NCI-H345 treated with DMSO at 0.1 percent for 48 hours (cell line): Measurements from ENCODE around the gene USP54.
A peak's percentile ranks its signal among the peaks of the same experiment; 100 is the strongest.

Experiments used
- DNase-seq: peaks from one replicate; lab custom pipeline; 2025; ENCODE audit not compliant: unreplicated experiment; lab: John Stamatoyannopoulos, UW

Gene USP54

DNA sequence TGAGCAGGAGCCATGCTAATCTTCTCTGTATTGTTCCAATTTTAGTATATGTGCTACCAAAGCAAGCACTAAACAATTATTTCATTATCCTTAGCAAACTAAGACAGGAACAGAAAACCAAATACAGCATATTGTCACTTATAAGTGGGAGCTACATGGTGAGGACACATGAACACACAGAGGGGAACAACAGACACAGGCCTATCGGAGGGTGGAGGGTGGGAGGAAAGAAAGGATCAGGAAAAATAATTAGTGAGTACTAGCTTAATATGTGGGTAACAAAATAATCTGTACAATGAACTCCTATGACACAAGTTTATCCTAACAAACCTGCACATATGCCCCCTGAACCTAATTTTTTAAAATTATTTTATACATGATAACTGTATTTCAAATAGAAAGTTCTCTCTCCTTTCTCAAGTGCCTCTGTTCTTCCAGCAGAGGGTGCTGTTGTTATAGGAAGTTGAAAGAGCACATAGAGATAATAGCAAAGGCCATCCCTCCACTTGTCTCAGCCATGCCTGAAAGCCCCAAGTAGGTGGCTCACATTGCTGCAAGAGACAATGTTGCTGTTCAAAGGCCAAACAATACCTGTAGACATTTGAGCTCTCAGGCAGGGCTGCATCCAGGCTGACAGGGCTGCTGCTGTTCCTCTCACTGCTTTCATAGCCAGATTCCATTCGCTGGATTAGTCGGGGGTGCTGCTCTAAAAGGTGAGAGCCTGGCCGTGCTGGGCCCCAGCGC is 61.9 kb downstream of the USP54 start:
- DNase-seq = peak; percentile 52

DNA sequence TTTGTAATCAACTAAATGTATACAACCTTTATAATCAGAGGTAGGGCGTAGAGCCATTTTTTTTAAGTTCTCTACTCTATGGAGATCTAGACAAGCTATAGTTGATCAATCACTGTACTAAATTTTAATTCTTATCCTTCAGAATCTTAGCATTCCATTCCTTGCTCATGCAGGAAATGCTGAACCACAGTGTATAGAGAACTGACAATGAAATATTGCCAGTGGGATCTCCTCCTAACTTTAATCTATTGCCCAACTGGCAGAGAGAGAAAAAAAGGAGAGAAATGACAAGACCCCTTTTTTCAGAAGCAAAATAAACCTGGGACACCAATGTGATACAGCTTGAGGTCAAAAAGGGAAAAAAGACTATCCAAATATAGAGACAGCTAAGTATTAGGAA is 68.9 kb downstream of the USP54 start:
- DNase-seq = no peak

DNA sequence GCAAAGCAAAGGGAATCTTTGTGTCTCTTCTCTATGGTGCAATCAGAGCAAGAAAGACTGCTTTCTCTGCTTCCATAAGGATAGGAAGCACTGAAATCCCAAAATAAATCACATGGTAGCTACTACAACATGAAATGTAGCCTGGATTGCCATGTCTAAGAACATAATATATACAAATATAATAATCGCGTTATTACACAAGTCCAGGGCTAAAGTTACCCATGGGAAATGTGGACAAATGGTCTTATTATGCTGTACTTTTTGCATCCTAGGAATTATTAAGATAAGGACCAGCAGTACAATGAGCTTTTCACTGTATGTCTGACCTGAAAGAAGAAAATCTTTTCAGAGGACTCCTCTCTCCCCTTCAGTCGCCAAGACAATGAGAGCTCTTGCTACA is 71.8 kb downstream of the USP54 start:
- DNase-seq = no peak

DNA sequence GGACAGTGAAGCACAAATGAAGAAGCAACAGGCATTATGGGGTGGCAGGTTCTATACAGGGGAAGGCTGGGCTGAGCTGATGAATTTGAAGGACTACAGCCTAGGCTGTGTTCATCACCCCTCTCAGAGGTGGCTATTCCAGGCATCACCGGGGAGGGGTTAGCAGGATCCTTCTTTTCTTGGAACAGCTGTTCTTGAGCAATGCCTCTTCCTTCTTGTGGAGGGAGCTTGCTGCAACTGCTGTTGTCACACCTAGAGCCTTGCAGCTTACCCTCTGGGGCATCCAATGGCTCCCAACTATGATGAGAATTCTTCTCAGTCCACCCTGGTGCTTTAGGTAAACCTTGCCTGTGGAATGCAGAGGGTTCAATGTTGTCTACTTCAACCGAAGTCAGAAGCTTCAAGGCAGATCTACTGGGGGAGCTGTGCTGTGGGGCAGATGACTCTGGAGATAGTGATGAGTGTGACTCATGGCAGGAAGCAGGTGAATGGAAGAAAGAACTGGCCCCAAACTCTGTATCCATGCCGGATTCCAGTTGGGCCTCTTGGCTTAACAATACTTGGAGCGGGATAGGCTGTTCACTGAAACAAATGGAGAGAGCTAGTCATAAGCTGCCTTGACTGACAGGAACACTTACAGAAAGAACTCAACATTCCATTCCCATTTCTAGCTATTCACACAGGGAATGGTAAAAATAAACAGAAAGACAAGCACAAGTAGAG is 73.8 kb downstream of the USP54 start:
- DNase-seq = no peak

DNA sequence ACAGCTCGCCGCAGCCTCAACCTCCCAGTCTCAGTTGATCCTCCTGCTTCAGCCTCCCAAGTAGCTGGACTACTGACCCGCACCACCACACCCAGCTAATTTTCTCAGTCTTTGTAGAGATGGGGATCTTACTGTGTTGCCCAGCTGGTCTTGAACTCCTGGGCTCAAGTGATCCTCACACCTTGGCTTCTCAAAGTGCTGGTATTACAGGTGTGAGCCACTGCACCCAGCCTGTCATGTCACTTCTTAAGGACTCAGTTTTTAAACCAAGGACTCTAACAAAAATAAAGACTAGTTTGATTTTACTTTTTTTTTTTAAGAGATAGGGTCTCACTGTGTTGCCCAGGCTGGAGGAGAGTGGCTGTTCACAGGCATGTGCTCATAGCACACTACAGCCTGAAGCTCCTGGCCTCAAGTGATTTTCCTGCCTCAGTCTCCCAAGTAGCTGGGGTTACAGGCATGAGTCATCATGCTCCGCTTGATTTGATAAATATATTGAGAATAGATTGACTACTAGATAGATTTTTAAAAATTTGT is 78.9 kb downstream of the USP54 start:
- no peak for DNase-seq

DNA sequence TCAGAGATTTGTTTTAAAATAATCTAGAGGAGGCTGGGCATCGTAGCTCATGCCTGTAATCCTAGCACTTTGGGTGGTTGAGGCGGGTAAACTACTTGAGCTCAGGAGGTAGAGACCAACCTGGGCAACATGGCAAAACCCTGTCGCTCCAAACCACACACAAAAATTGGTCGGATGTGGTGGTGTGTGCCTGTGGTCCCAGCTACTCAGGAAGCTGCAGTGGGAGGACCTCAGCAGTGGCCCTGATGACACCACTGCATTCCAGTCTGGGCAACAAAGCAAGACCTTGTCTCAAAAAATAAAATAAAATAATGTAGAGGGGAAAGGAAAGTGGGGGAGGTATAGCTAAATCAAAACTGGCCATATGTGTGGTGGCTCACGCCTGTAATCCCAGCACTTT is 81.4 kb downstream of the USP54 start:
- no peak for DNase-seq

DNA sequence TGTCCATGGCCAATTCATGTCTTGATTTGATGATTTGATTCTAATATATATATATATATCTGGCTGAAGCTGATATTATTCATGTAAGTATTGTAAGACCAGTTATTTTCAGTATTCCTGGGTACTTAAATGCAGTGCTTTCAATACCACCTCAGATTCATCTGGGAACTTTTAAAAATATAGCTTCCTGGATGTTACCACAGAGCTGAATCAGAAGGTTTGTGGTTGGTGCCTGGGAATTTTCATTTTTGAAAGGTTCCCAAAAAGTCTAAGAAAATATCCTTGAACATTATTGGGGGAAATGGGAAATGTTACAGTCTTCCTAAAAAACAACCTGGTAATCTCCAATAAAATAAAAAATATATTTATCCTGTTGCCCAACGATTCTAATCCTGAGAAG is 84.7 kb downstream of the USP54 start:
- no peak for DNase-seq

DNA sequence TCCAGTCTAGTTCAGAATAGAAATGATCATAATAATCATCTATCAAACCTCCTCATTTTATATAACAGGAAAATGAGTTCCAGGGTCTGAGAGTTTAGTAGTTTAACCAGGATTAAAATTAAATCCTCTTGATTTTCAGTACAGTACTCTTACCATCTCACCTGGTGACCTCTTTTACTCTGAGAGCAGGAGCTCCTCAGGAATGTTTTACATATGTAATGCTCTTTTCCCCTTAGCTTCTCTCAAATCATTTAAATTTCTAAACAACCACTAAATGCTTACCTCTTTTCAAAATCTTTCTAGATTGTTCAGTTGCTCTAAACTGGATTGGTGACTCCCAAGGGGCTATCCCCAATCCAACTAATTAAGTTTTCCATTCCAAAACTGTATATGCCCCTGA is 85.1 kb downstream of the USP54 start:
- DNase-seq = no peak

DNA sequence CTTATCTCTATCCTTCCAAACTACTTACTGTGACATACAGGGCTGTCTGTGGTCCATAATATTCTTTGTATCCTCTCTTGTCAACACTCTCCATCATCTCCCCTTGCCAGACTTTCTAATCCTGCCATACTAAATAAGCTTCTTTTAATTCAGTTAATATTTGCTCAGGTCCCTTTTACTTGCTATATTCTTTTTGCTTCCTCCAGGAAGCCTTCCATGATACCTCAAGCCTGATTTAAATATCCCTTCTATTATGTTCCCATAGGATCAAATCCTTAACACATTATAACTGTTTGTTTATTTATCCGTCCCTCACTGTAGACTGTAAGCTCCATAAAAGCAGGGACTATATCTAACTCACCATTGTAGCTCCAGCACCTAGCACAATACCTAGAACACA is 88.1 kb downstream of the USP54 start:
- no peak for DNase-seq

DNA sequence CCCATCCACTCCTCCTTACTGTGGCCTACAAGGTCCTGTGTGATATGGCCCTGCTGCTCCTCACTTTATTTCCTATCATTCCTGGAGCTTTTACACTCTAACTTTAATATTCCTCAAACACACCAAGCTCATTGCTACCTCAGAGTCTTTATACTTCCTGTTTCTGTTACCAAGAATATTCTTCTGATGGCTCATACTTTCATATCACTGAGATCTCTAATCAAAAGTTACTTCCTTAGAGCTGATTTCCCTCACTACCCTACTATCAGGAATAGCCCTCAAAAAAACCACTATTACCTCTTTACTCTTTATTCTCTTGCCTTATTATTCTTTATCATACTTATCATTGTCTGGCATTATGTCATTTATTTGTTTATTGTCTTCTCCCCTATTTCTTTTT is 89.5 kb downstream of the USP54 start:
- DNase-seq = no peak

DNA sequence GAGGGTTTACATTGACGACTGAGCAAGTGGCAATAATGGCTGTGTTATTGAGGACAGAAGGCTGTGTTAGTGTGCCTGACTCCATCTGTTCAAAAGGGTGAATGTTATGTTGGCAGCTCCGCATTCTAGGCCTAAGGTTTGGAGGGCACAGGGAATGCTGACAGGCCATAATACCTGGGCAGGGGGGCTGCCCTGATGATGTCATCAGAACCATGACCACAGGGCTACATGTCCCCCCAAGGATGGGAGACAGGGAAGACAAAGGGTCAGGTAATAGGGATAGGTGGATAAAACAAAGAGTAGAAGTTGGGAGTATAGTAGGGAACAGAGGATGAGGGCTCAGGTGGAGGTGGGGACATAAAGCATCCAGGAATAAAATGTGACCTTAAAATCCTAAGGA is 93.5 kb downstream of the USP54 start:
- no peak for DNase-seq

DNA sequence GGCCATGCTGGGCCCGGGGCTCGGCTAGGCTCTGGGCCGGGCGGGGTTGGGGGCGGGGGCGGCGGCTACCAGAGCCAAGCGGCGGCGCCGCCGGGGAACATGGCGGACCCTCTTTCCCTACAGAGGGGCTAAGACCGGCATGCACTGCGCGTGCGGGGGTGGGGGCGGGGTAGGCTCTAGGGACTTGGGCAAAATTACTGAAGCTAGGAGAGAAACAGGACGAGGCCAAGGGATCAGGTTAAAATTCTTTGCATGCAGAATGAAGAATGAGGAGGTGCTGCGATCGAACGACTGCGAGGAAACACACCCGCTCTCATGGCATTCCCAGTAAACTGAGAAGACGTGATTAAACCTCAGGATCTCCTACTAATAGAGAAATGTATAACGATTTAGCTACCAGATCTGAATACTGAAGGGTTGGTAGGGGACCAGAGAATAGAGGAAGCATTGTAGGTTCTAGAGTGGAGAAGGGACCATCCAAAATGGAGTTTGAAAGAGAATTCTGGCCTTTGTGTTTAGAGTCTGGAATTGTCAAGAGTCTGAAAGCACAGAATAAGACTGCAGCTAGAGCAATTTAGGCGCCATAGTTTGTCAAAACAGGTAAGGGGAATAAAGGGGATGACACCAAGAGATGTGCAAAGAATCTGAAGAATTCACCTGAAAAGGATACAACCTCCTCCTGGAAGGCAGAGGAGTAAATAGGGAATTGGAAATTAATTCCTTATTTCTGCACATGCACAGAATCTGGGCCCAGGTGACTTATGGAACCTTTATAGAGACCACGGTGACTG is 95.1 kb downstream of the USP54 start, which contains the start of gene PPP3CB:
Gene PPP3CB (minus strand): TSS at position 141 of the 791 bp plus-strand sequence. CDS start 135 bp downstream, at position 6.
- DNase-seq = peak; percentile 61

DNA sequence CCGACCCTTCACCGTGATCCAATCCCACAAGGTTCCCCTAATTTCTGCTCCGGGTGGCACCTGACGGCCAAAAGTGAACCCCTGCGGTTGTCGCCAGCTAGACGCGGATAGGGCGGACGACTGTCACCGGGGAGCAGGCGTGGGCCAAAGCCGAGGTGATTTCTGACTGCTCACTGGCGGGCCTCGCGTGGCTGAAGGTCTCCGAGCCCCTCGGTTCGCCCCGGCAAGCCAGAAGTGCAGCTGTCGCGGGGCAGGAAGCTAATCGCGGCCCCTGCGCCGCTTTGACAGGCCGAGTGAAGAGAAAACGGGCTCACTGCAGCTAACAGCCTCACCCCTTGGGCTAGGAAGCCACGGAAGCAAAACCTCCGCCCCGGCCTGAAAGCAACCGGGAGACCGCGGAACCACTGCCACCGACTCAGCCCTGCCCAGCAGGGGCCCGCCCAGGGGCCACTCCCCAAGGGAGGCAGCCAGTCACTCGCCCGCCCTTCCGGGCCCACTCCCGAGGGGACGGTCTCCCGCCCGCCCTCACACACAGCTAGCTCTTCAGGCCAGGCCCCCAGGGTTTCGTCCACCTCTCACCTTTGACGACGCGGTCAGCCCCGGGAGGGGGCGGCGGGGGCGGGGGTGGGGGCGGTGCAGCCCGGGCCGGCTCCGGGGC is 95.8 kb downstream of the USP54 start:
- DNase-seq = no peak

DNA sequence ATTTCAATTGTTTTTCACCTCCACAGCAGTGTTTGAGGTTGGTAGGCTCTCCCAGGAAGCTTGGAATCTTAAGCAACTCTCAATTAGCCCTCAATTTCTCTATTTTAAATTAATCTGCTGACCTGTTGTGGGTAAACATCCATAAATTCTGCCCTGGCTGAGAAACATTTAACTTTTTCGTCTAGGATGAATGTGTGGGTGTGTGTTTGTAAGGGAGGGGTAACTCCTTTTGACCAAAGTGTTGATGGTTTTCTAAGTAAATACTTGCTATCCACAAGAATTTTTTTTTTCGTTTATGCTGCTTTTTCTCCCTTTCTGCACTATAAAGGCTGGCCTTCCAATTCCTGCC is 96.3 kb downstream of the USP54 start:
- no peak for DNase-seq

DNA sequence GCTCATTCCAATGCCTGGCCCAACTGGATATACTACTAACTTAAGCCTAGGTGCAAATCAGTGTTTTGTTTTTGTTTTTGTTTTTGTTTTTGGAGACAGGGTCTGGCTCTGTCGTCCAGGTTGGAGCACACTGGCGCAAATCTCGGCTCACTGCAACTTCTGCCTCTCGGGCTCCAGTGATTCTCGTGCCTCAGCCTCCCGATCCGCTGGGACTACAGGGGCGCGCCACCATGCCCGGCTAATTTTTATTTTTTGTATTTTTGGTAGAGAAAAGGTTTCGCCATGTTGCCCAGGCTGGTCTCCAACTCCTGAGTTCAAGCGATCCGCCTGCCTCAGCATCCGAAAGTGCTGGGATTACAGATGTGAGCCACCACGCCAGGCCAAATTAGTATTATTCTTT is 96.9 kb downstream of the USP54 start:
- DNase-seq = no peak

DNA sequence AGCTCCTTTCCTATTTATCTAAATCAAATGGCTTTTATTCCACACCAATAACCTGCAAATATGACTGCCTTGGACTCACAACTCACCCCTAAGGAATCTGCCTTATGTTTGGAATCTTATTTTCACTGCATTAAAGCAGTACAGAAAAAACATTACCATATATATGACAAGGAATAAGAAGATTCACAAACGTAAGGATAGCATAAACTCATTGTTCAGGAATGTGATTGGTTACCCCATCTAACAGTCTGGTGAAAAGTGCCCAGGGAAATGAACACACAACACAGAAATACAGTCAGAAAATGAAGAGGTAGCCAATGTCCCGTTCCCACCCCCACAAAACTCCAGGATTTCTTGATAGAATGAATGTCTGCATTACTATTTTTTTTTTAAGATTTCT is 97.4 kb downstream of the USP54 start:
- no peak for DNase-seq

DNA sequence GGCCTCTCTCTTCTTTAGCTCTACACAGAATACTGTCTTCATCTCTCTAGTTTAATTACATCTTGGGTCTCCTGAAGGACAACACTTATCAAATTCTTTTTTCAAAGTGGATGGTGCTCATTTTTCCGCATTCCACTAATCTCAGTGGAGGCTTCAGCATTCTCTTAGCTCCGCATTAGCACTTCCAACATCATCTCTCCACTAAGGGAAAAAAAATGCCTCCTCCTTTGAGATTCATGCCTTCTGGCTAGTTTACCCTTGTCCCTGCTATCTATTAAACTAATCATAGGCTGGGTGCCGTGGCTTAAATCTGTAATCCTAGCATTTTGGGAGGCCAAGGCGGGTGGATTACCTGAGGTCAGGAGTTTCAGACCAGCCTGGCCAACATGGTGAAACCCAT is 104.5 kb downstream of the USP54 start:
- DNase-seq = no peak

DNA sequence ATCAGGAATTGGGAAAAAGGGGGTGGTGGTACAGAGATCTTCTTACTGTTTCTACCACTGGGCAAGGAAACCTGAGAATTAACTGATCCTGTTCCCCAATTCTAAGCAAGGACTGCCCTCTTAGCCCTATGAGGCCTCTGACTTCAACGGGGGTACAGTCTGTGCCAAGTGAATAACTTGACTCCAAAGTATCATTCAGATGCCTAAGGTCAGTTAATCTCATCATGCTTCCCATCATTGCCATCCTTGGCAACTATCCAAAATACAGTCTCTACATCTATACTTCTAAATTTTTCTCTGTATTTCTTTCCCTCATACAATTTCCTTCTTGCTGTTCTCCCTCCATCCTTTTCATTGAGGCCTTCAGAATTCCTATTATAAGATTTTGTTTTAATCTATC is 105.8 kb downstream of the USP54 start:
- DNase-seq = no peak

DNA sequence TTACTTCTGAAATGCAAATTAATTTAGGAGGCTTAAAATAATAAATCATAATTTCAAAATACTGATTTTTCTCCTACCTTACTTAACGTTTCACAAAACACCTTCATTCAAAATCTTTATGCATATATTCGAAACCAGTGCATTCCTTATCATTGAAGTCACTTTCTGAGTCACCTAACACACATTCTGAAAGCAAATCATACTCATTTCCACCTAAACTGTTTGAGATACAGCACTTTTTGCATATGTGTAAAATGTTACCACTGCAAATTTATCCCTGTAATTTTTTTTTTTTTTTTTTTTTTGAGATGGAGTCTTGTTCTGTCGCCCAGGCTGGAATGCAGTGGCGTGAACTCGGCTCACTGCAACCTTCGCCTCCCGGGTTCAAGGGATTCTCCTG is 111.0 kb downstream of the USP54 start:
- no peak for DNase-seq

DNA sequence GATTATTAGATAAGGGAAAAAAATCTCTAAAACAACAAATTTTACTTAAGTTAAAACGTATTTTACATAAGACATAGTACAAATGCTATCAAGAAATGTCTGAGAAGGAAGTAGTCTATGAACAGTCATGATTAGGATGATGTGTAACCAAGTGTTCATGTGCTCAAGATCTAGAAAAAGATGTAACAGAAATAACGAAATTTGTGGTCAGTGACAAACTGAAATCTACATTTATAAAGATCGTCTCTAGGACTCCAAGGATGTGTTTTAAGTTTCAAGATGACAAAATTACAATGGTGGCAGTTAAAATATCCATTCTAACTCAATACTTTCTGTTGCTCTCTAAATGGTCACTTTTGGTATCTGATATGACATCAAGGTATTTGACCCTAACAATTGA is 112.5 kb downstream of the USP54 start:
- DNase-seq = no peak

DNA sequence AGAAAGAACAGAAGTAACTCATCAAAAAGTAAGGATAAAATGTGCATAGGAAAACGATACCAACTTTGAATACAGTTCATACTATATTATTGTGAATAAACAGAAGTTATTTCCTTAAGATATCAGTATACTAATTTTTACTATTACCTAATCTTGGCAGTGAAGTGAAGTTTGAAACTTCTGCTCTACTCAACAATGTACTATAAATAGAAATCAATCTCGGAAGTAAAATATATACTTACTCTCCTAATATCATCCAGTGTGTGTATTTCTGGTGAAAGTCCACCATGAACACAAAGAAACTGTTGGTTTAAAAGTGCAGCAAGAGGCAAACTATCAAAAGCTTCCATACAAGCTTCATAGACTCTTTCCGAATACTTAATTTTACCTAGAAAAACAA is 119.9 kb downstream of the USP54 start:
- no peak for DNase-seq
